ENCODE results near the gene ZNF3.

ZNF3 gene

DNA sequence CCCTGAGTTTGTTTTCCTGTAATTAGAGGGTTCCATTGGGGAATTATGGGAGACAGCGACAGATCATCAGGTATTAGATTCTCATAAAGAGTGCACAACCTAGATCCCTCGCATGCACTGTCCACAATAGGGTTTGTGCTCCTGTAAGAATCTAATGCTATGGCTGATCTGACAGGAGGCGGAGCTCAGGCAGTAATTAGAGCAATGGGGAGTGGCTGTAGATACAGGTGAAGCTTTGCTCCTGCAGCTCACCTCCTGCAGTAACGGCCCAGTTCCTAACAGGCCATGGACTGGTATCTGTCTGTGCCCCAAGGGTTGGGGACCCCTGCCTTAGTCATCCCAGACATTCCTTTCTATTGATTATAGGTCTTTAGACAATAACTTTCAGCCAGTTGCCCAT, 32.8 kb downstream of the ZNF3 start:
- no peak for DNase-seq

DNA sequence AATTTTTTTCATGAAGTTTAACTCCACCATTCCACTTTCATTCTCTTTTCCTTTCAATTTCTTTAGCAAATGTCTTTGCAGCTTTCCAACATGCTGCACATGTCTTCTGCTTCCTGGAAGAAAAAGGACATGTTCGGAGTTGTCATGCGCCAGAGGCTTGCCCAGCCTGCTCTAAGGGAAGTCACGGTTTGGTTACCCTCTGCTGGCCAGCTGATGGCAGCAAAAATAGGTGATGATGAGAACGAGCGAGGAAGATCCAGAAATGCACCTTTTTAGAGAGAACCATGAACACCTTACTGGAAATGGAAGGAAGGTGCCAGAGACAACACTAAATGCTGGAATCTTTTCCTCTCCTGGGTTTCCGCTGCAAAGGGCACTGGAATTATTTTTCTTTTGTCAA, 36.8 kb downstream of the ZNF3 start:
- DNase-seq, result no peak

DNA sequence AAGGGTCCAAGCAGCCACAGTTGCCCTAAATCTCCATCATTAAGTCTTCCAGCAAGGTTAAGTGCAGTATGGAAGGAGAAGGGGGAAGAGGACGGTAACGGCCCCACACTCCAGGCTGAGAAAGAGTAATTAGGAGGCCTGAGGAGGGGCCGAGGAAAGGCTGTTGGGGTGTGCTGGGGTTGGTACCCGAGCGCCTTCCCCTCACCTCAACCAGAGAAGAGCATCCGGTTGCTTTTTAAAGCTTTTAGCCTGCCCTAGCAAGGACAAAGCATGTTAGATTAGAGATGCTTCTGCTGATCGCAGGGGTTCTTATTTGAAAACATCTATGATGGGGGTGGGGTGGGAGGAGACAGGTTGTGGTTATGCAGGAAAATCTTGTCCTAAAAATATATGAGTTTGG, 40.9 kb downstream of the ZNF3 start:
- DNase-seq, result no peak

DNA sequence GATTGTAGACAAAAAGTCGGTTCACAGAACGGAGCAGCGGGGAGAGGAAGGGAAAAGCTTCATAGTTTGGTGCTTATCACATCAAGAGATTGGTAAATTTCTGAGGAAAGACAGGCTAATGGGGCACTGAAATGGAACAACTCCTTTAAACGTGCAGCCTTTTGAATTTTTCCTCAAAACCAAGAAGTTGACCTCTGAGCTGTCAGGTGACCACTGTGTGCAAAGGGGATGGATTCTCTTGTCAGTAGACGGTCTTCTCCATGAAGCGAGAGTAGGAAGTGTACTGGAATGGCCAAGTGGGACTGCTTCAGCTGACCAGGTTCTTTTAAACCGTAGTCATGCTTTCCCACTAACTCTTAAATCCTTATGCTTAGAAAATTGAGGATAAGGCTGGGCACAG, 43.2 kb downstream of the ZNF3 start:
- no peak for DNase-seq

DNA sequence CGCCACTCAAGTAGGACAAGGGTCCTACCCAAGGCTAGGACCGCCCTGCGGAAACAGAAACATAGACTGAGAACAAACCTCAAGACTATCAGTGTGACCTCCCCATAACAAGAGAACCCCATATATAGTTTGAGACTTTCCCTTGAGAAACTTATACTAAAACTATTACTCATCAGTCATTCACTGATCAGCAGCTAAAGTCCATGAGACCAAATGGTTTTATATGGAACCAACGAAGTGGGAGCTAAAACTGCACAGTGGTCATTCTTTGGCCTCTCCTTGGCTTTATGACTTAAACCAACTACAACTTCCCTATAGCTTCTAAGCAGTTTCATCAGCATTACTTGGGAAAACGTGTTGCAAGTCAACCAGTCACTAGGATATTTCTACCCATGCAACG, 45.6 kb downstream of the ZNF3 start:
- DNase-seq, result no peak

DNA sequence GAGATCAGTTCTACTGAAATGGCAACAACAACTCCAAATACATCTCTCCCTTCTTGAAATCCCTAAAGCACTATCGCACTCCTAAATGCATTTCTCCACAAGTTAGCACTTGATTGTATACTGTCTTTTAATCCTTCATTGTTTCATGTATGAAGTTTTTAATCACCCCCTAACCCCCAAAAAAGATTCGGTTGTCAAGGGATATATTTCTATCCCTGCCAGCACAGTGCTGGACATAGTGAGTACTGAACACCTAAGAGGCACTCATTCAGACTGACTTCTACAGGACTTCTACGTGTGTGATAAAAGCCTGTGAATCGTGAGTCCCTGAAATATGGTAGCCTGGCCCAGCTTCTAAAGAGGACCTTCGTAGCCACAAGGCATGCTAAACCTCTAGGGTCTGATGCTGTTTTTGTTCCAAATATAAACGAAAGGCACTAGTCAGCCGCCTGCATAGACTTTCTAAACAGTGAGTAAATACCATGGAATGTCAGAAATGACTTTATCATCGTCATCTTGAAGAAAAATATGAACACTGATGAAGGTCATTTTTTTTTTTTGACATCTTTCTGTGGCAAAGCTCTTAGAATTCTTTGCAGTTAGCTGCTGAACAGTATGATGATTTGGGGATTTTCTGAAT, 46.5 kb downstream of the ZNF3 start:
- DNase-seq, result no peak

DNA sequence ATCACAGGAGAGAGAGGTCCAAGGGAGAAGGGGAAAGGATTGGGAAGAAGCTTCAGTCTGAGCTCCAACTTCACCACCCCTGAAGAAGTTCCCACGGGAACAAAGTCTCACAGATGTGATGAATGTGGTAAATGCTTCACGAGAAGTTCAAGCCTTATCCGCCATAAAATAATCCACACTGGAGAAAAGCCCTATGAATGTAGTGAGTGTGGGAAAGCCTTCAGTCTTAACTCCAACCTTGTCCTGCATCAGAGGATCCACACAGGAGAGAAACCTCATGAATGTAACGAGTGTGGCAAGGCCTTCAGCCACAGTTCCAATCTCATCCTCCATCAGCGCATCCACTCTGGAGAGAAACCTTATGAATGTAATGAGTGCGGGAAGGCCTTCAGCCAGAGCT, 48.0 kb downstream of the ZNF3 start:
- DNase-seq, result no peak

DNA sequence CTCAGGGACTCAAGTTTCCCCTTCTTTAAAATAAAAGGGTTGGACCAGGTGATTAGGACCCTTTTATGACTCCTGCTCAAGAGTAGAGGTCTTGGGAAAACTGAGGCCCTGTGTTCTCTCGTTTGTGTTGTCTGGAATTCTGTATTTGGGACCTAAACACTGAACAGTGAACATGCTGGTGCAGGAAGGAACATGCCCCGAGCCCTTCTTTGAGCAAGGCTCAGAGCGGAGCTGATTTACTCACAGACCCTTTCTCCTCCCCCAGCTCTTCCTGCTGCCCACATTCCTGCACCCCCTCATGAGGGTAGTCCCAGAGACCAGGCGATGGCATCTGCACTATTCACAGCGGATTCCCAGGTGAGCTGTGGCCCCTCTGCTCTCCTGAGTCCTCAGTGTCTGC, 51.9 kb downstream of the ZNF3 start:
- DNase-seq, result no peak

DNA sequence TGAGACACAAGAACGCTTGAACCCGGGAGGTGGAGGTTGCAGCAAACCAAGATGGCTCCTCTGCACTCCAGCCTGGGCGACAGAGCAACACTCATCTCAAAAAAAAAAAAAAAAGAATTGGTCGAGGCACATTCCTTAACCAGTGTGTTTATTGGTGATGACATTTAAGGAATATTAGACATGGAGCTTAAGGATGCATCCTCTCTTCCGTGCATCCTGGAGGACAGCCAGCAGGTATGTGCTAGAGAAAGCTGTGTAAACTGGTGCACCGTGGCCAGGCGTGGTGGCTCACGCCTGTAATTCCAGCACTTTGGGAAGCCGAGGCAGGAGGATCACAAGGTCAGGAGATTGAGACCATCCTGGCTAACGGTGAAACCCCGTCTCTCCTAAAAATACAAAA, 54.3 kb downstream of the ZNF3 start:
- DNase-seq, result no peak

DNA sequence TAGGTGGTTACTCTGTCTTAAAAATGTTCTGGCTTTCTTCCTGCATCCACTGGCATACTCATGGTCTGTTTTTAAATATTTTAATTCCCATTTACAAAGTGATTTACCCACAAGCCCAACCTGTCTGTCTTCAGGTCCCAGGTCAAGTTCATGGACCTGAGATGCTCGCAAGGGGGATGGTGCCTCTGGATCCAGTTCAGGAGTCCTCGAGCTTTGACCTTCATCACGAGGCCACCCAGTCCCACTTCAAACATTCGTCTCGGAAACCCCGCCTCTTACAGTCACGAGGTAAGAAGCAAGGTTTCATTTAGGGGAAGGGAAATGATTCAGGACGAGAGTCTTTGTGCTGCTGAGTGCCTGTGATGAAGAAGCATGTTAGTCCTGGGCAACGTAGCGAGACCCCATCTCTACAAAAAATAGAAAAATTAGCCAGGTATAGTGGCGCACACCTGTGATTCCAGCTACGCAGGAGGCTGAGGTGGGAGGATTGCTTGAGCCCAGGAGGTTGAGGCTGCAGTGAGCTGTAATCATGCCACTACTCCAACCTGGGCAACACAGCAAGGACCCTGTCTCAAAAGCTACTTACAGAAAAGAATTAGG, 57.4 kb downstream of the ZNF3 start:
- DNase-seq, result no peak

DNA sequence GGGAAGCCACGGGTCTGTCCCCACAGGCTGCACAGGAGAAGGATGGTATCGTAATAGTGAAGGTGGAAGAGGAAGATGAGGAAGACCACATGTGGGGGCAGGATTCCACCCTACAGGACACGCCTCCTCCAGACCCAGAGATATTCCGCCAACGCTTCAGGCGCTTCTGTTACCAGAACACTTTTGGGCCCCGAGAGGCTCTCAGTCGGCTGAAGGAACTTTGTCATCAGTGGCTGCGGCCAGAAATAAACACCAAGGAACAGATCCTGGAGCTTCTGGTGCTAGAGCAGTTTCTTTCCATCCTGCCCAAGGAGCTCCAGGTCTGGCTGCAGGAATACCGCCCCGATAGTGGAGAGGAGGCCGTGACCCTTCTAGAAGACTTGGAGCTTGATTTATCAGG, 58.0 kb downstream of the ZNF3 start:
- no peak for DNase-seq

DNA sequence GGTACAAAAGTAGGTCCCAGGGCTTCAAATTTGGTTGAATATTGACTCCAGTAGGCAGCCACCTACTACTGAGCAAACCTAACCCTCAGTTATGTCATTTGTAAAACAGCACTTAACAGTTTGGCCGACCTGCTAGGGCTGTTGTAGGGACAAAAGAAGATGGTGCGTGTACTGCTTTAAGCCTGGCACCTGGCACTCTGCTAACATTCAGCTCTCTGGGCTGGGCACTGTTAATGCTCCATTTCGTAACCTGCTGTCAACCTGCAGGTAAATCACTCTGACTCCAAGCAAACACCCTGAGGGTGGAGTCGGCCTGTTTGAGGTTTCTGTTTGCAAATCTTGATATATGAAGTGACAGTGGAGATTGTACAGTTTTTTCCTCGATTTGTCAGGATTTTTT, 58.9 kb downstream of the ZNF3 start:
- no peak for DNase-seq

DNA sequence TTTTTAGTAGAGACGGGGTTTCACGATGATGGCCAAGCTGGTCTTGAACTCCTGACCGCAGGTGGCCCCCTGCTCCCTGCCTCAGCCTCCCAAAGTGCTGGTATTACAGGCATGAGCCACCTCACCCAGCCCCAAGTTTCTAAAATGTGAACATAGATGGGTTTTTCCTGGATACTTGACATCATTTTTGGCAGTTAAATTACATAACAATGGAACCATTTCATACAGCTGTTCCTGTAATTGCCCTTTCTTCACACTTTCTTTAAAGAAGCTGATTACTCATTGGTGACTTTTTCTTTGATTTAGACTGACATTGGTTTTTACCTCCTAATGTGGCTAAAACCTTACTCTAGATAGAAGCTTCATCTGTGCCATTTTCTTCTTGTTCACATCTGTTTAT, 60.2 kb downstream of the ZNF3 start:
- no peak for DNase-seq

All from stimulated activated CD4-positive, alpha-beta T cell treated with anti-CD3 and anti-CD28 coated beads, Interleukin-15, amount 100 ng/mL, for 24 hours (primary cell).